ENCODE data around the gene RAB6A. TPM values are rescaled to one million over a fixed set of nuclear protein-coding genes. Genes with fewer than 3 reads are reported as not detected.

RAB6A gene
- total RNA-seq, 1 donor from 2014 or later = 79.7 TPM

GRCh38 chr11:73656985-73657384 lies 103.9 kb downstream of the RAB6A start:
- intact Hi-C loops (cut with micrococcal nuclease) = no loop called here

GRCh38 chr11:73655686-73656085 lies 105.2 kb downstream of the RAB6A start:
- intact Hi-C loops (cut with micrococcal nuclease) = no loop called here

- intact Hi-C loops (cut with micrococcal nuclease) = no loop called here
Observed at GRCh38 chr11:73654482-73655021, 106.3 kb downstream of the RAB6A start.

GRCh38 chr11:73653996-73654395 lies 106.9 kb downstream of the RAB6A start:
- intact Hi-C loops (cut with micrococcal nuclease) = no loop called here

GRCh38 chr11:73652856-73653559 lies 107.9 kb downstream of the RAB6A start:
- intact Hi-C loops (cut with micrococcal nuclease) = no loop called here

GRCh38 chr11:73652046-73652730 lies 108.7 kb downstream of the RAB6A start:
- intact Hi-C loops (cut with micrococcal nuclease) = no loop called here

- intact Hi-C loops (cut with micrococcal nuclease) = no loop called here
Observed at GRCh38 chr11:73651661-73652045, 109.2 kb downstream of the RAB6A start.

- intact Hi-C loops (cut with micrococcal nuclease) = no loop called here
Observed at GRCh38 chr11:73651252-73651651, 109.6 kb downstream of the RAB6A start.

- intact Hi-C loops (cut with micrococcal nuclease) = no loop called here
Observed at GRCh38 chr11:73650400-73650799, 110.5 kb downstream of the RAB6A start.

GRCh38 chr11:73649206-73649605 lies 111.7 kb downstream of the RAB6A start:
- intact Hi-C loops (cut with micrococcal nuclease) = no loop called here

GRCh38 chr11:73648571-73649046 lies 112.3 kb downstream of the RAB6A start:
- intact Hi-C loops (cut with micrococcal nuclease) = no loop called here

GRCh38 chr11:73648121-73648520 lies 112.8 kb downstream of the RAB6A start:
- intact Hi-C loops (cut with micrococcal nuclease) = no loop called here

- intact Hi-C loops (cut with micrococcal nuclease) = loop anchor here (1.0 kb wide), 1 partner anchor 49 kb away; the partner anchor contains the start of gene FAM168A
Observed at GRCh38 chr11:73647459-73648100, 113.3 kb downstream of the RAB6A start.

- intact Hi-C loops (cut with micrococcal nuclease) = no loop called here
Observed at GRCh38 chr11:73645972-73646631, 114.8 kb downstream of the RAB6A start, which contains the start of gene PLEKHB1. Gene PLEKHB1, plus strand, starts transcription at chr11:73646581. Its CDS starts 28 bp downstream, at chr11:73646609.

GRCh38 chr11:73645121-73645969 lies 115.5 kb downstream of the RAB6A start:
- intact Hi-C loops (cut with micrococcal nuclease) = no loop called here

- intact Hi-C loops (cut with micrococcal nuclease) = no loop called here
Observed at GRCh38 chr11:73641668-73642067, 119.2 kb downstream of the RAB6A start.

GRCh38 chr11:73640592-73640991 lies 120.3 kb downstream of the RAB6A start:
- intact Hi-C loops (cut with micrococcal nuclease) = no loop called here

GRCh38 chr11:73637012-73637411 lies 123.9 kb downstream of the RAB6A start:
- intact Hi-C loops (cut with micrococcal nuclease) = no loop called here

- intact Hi-C loops (cut with micrococcal nuclease) = no loop called here
Observed at GRCh38 chr11:73636249-73636648, 124.6 kb downstream of the RAB6A start.

- intact Hi-C loops (cut with micrococcal nuclease) = no loop called here
Observed at GRCh38 chr11:73635721-73636120, 125.2 kb downstream of the RAB6A start.
